ENCODE data around the gene TMEM121. TPM values are rescaled to one million over a fixed set of nuclear protein-coding genes. Genes with fewer than 3 reads are reported as not detected.

Gene TMEM121
- total and polyA plus RNA-seq, 2 of the 4 experiments (the other 2 are of a cell fraction) = 2.7 to 6.3 TPM

- peaks cover 0 to 5% of the 10 kb centered on the region in 2 experiments; a peak in 1 of 4 replicates for H3K79me1 ChIP-seq (ENCODE audit: low read depth in 1 of 2, low read length in 2 of 2)
- intact Hi-C loops (cut with micrococcal nuclease) = no loop called here
- CTCF ChIA-PET = no interaction called here
These were observed 31.0 kb upstream of the TMEM121 start for GRCh38 chr14:105495101-105495989.

More at GRCh38 chr14:105495101-105495989, 31.0 kb upstream of the TMEM121 start:
- Histone ChIP-seq H2BK20ac (ENCODE audit: low read depth, low read length) (no peak overlapping the region), H3K4ac (ENCODE audit: low read depth, low read length) (no peak overlapping the region), H3K4me2 (ENCODE audit: low read depth, low read length) (no peak overlapping the region), H3K36me3 (ENCODE audit: control insufficient read depth, insufficient read depth, low read length) (no peaks in the 10 kb centered on the region), H2AK9ac (replicated peaks; ENCODE audit: low read depth, low read length, poor library complexity) (peak overlapping the region; percentile 65), H3K18ac (ENCODE audit: low read depth, low read length) (no peak overlapping the region), H2BK120ac (ENCODE audit: low read depth, low read length) (no peak overlapping the region), H3K4me1 (ENCODE audit: control insufficient read depth, insufficient read depth, low read length) (0 out of 2 replicates have a peak, but pooled peaks cover 2% of the 10 kb centered on the region), H3K14ac (replicated peaks; ENCODE audit: low read depth, low read length) (no peak overlapping the region), H3K56ac (ENCODE audit: extremely low read depth, insufficient read depth, low read length) (no peak overlapping the region), H3K27ac (ENCODE audit: insufficient read depth, low read length) (no peak overlapping the region), H4K91ac (ENCODE audit: insufficient read depth, low read depth, low read length) (no peak overlapping the region), H4K8ac (ENCODE audit: low read depth in 2 of 2, low read length in 2 of 2) (no peak overlapping the region), H3K9me3 (ENCODE audit: control insufficient read depth, insufficient read depth, low read length) (no peaks in the 10 kb centered on the region), H4K5ac (ENCODE audit: low read depth, low read length) (no peak overlapping the region), H3K9ac (ENCODE audit: low read depth, low read length) (no peak overlapping the region), H3K27me3 (ENCODE audit: control insufficient read depth, insufficient read depth, low read length) (no peaks in the 10 kb centered on the region), H4K20me1 (ENCODE audit: insufficient read depth, low read length) (0 out of 2 replicates have a peak, but pooled peaks cover 6% of the 10 kb centered on the region), H3K23ac (ENCODE audit: low read depth, low read length) (no peak overlapping the region), H2BK15ac (ENCODE audit: low read depth, low read length) (no peak overlapping the region), H2AK5ac (ENCODE audit: low read depth, low read length) (no peak overlapping the region), H2BK5ac (ENCODE audit: low read depth, low read length, poor library complexity, severe bottlenecking) (no peak overlapping the region), H2AFZ (replicated peaks; ENCODE audit: low read length, poor library complexity) (no peak overlapping the region), H3K4me3 (ENCODE audit: insufficient read depth, low read depth, low read length) (no peak overlapping the region), H3K9me1 (ENCODE audit: insufficient read depth, low read length) (peaks cover 6% of the 10 kb centered on the region; the same call in 1 of the 2 replicates)
- POLR2A ChIA-PET (ENCODE audit: unreplicated experiment) = no interaction called here
- in situ Hi-C loops (cut with MboI; ENCODE audit: low sequenced_read_pairs) = no loop called here
- dilution Hi-C loops (cut with HindIII; ENCODE audit: low sequenced_read_pairs, unreplicated experiment) = no loop called here
- BruUV-seq (replicated peaks) = no TSS peak
- no peak for DNase-seq
- TF ChIP-seq USF2 (IDR thresholded peaks at IDR 0.05; ENCODE audit: low read depth, low read length) (no peak), POLR2A (IDR thresholded peaks at IDR 0.05; ENCODE audit: low read depth, low read length) (no peak), RCOR1 (IDR thresholded peaks at IDR 0.05; ENCODE audit: insufficient replicate concordance, low read length) (no peak), ELK1 (IDR thresholded peaks at IDR 0.05; ENCODE audit: borderline replicate concordance, low read depth, low read length) (no peak), CHD1 (IDR thresholded peaks at IDR 0.05; ENCODE audit: low read depth, low read length) (no peak), NFE2L2 (IDR thresholded peaks at IDR 0.05; ENCODE audit: low read depth, low read length) (no peak), MAZ (IDR thresholded peaks at IDR 0.05; ENCODE audit: borderline replicate concordance, low read depth, low read length) (no peak), BHLHE40 (IDR thresholded peaks at IDR 0.05; ENCODE audit: low read depth, low read length) (no peak)
- ATAC-seq (ENCODE audit: low read depth) = no peak
- WGBS, 2 experiments (ENCODE audit: extremely low coverage in 2 of 2, insufficient read length in 1 of 2) = 68% methylated on average over 6 of the region's 18 CpGs; no CpG with 5 or more reads in 1 of the 2 experiments

Measured in IMR-90 (cell line).